Dendritic cell treated with granulocyte-macrophage colony-stimulating factor and Interleukin-4, amounts not matched to agents 40 ng/mL and 50 ng/mL, for 4 days (primary cell): ENCODE results near the gene UBALD1.

Source experiments
- H3K27ac Mint-ChIP-seq: one replicate; pipeline ENCODE4 v1.8.0; 2022; ENCODE audit warnings: mild to moderate bottlenecking, mixed read lengths
- H3K27me3 Mint-ChIP-seq: one replicate; pipeline ENCODE4 v1.8.0; 2022; ENCODE audit warnings: mild to moderate bottlenecking, mixed read lengths
- H3K36me3 Mint-ChIP-seq: one replicate; pipeline ENCODE4 v1.8.0; 2022; ENCODE audit warnings: low read depth, mixed read lengths
- H3K4me1 Mint-ChIP-seq: one replicate; pipeline ENCODE4 v1.8.0; 2022; ENCODE audit warnings: low read depth, mixed read lengths
- H3K4me3 Mint-ChIP-seq: one replicate; pipeline ENCODE4 v1.8.0; 2022; ENCODE audit warnings: mild to moderate bottlenecking, moderate library complexity, mixed read lengths
- H3K9me3 Mint-ChIP-seq: one replicate; pipeline ENCODE4 v1.8.0; 2022; ENCODE audit warnings: mixed read lengths
- intact Hi-C: fragments of 100-400 bp; cut with micrococcal nuclease; formaldehyde crosslinking; loops from one replicate; pipeline ENCODE4 v1.15.0; 2022

The UBALD1 gene

DNA sequence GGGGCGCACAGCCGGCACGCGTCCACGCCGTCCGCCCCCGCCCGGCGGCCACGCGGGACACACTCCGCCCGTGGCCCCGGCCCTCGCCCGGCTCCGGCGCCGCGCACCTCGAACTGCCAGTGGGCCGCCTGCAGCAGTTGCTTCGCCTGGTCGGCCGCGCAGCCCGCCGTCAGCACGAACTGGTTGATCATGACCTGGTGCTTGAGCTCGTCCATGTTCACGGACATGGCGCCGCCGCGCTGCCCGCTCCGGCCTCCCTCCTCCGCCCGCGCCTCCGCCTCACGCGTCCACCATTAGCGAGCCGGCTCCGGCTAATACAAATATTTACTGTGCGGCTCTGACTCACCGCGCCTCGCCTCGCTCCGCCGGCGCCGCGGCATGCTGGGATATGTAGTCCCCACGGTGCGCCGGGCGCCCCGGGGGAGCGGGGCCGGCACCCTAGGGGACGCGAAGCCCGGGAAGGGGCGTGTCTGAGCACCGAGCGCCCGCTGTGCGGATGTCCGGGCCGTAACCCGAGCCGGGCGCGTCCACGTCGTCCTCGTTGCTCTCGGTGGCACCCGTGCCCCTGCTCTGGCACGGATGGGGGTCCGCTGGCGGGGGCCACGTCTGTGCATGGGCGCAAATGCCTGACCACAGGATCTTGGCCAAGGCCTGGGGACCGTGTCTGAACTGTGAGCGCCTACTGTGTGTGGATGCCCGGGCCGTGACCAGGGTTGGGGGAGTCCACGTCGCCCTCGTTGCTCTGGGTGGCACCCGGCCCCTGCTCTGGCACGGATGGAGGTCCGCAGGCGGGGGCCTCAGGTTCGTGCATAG is at the start of gene UBALD1:
TSS of gene UBALD1 (minus strand) at position 318 of the 813 bp plus-strand sequence. CDS start at position 227, 91 bp downstream.
- intact Hi-C loops, result no loop called here
- Mint-ChIP-seq H3K9me3 (no peaks in the 10 kb centered on the region), H3K27ac (peak within 1 kb of the TSS; percentile 98), H3K36me3 (peaks cover 18% of the 10 kb centered on the region), H3K4me1 (peaks cover 61% of the 10 kb centered on the region), H3K27me3 (no peaks in the 10 kb centered on the region), H3K4me3 (peak within 1 kb of the TSS; percentile 81)

- intact Hi-C loops, result loop anchor here (2.0 to 10.0 kb wide), 3 partner anchors 17 to 149 kb away; no protein-coding TSS in a partner anchor
- no peaks in the 10 kb centered on the region for H3K27me3 Mint-ChIP-seq
- H3K27ac Mint-ChIP-seq, result peak overlapping the region; percentile 93
- no peaks in the 10 kb centered on the region for H3K9me3 Mint-ChIP-seq
- H3K4me1 Mint-ChIP-seq, result peaks cover 75% of the 10 kb centered on the region
- H3K4me3 Mint-ChIP-seq, result peak overlapping the region; percentile 77
- peaks cover 61% of the 10 kb centered on the region for H3K36me3 Mint-ChIP-seq
Observed at GRCh38 chr16:4663777-4664465, 49.2 kb upstream of the UBALD1 start.

DNA sequence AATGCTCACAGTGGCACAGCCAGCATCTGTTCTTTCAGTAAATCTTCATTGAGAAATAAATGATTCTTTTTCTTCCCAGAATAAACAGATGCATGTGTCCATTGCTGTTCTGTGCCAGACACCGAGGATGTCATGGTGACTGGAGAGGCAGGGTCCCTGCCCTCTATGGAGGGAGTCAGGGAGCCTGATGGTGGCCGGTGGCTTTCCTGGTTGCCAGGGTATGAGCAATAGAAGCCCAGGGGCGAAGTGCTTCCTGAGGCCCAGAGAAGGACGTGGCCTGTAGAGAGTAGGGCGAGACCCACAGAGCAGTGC is 48.7 kb upstream of the UBALD1 start:
- Mint-ChIP-seq H3K27ac (peak overlapping the region; percentile 93), H3K4me3 (peak overlapping the region; percentile 7), H3K4me1 (peaks cover 80% of the 10 kb centered on the region), H3K9me3 (no peaks in the 10 kb centered on the region), H3K36me3 (peaks cover 66% of the 10 kb centered on the region), H3K27me3 (no peaks in the 10 kb centered on the region)
- intact Hi-C loops, result loop anchor here (5.0 to 10.0 kb wide), 2 partner anchors 36 to 149 kb away; no protein-coding TSS in a partner anchor

- intact Hi-C loops, result loop anchor here (5.0 to 10.0 kb wide), 2 partner anchors 34 to 147 kb away; no protein-coding TSS in a partner anchor
- H3K9me3 Mint-ChIP-seq, result no peaks in the 10 kb centered on the region
- H3K4me3 Mint-ChIP-seq, result no peak overlapping the region
- no peaks in the 10 kb centered on the region for H3K27me3 Mint-ChIP-seq
- H3K4me1 Mint-ChIP-seq, result peaks cover 78% of the 10 kb centered on the region
- peak overlapping the region; percentile 93 for H3K27ac Mint-ChIP-seq
- peaks cover 83% of the 10 kb centered on the region for H3K36me3 Mint-ChIP-seq
Observed at GRCh38 chr16:4661661-4662060, 47.0 kb upstream of the UBALD1 start.

DNA sequence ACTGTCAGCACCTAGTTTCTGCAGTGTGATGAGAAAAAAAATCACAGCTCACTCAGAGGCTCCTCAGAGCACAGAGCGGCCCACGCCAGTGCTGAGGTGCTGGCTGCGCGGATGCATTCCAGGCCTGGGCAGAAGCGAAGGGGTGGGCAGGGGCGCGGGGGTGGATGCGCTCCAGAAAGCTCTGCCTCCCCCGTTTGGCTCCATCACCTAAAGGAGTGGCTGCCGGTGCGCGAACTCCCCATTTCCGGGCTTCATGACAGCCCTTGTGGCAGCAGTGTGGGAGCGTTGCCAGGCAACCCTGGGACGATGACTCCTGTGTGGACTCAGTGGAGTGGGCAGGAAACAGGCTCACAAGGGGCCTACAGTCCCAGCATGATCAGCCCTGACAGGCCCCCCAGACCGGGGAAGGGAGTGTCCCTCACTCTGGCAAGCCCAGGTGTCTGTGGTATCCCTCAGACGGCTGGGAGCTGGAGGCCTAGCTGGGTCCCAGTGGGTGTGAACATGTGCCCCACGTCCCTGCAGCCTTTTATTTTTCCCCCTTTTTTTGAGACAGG is 45.8 kb upstream of the UBALD1 start:
- no peaks in the 10 kb centered on the region for H3K9me3 Mint-ChIP-seq
- intact Hi-C loops, result loop anchor here (5.0 to 10.0 kb wide), 2 partner anchors 33 to 146 kb away; no protein-coding TSS in a partner anchor

GRCh38 chr16:4659363-4660353 is 45.0 kb upstream of the UBALD1 start:
- peak overlapping the region; percentile 93 for H3K27ac Mint-ChIP-seq
- no peaks in the 10 kb centered on the region for H3K27me3 Mint-ChIP-seq
- peaks cover 63% of the 10 kb centered on the region for H3K4me1 Mint-ChIP-seq
- peaks cover 99% of the 10 kb centered on the region for H3K36me3 Mint-ChIP-seq
- no peaks in the 10 kb centered on the region for H3K9me3 Mint-ChIP-seq
- no peak overlapping the region for H3K4me3 Mint-ChIP-seq
- intact Hi-C loops, result loop anchor here (5.0 to 10.0 kb wide), 2 partner anchors 32 to 145 kb away; no protein-coding TSS in a partner anchor

More for the DNA sequence above, 45.8 kb upstream of the UBALD1 start:
- H3K4me1 Mint-ChIP-seq, result peaks cover 69% of the 10 kb centered on the region
- H3K27ac Mint-ChIP-seq, result peak overlapping the region; percentile 93
- no peak overlapping the region for H3K4me3 Mint-ChIP-seq
- no peaks in the 10 kb centered on the region for H3K27me3 Mint-ChIP-seq
- H3K36me3 Mint-ChIP-seq, result peaks cover 95% of the 10 kb centered on the region

DNA sequence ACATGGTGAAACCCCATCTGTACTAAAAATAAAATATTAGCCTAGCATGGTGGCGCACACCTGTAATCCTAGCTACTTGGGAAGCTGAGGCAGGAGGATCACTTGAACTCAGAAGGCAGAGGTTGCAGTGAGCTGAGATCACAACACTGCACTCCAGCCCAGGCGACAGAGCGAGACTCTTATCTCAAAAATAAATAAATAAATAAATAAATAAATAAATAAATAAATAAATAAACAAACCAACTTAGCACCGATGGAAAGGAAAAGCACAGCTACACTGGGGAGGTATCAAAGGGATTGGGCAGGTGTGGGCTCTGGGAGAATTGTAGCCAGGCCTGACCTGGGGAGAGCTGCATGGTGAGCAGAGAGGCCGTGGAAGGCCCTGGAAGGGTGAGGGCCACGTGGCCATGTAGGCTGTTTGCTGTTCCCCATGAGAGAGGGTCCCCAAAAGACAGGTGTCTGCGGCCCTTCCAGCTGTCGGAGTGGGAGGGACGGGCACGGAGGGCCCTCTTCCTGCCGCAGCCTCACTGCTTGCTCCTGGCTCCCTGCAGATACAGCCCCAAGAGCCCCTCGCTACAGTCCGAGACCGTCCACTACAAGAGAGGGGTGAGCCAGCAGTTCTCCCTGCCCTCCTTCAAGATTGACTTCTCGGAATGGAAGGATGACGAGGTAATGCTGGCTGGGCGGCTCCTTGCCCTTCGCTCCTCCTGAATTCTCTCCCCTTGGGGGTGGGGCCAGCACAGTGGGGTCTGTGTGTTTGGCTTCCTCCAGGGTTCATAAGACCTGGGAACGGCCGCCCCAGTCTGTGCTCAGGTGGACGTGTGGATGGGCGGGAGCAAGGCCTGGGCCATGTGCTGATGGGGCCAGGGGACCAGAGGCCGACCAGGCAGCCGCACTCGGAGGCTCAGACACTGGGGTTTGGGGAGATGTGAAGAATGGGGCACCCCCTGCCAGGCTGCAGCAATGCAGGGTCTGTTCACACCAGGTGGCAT is 42.3 kb upstream of the UBALD1 start:
- no peak overlapping the region for H3K4me3 Mint-ChIP-seq
- H3K4me1 Mint-ChIP-seq, result peaks cover 36% of the 10 kb centered on the region
- no peaks in the 10 kb centered on the region for H3K27me3 Mint-ChIP-seq
- no peak overlapping the region for H3K27ac Mint-ChIP-seq
- H3K9me3 Mint-ChIP-seq, result no peaks in the 10 kb centered on the region
- intact Hi-C loops, result no loop called here
- peaks cover 100% of the 10 kb centered on the region for H3K36me3 Mint-ChIP-seq

GRCh38 chr16:4656221-4656620 is 41.5 kb upstream of the UBALD1 start:
- Mint-ChIP-seq H3K27ac (no peak overlapping the region), H3K9me3 (no peaks in the 10 kb centered on the region), H3K4me3 (no peak overlapping the region), H3K27me3 (no peaks in the 10 kb centered on the region), H3K36me3 (peaks cover 100% of the 10 kb centered on the region), H3K4me1 (peaks cover 31% of the 10 kb centered on the region)
- intact Hi-C loops, result no loop called here

DNA sequence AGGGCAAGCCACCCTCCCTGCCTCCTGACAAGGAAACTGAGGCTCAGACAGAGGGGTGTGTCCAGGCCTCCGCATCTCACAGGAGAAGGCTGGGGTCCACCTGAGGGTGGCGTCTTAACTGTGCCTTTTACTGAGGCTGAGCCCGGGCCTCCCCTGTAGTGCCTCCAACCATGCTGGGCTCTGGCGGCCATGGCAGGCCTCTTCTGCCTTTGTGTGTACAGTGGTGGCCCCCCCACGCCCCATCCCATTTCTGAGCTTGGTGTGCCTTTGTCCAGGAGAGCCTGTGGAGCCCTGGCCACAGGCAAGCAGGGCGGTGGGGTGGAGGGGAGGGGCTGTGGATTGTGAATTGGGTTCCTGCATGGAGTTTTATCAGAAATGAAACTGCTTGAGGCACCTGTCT is 41.1 kb upstream of the UBALD1 start:
- Mint-ChIP-seq H3K4me3 (no peak overlapping the region), H3K27ac (no peak overlapping the region), H3K9me3 (no peaks in the 10 kb centered on the region), H3K27me3 (no peaks in the 10 kb centered on the region), H3K36me3 (peaks cover 100% of the 10 kb centered on the region), H3K4me1 (peaks cover 30% of the 10 kb centered on the region)
- intact Hi-C loops, result no loop called here

GRCh38 chr16:4654964-4655590 is 40.4 kb upstream of the UBALD1 start:
- no peak overlapping the region for H3K4me3 Mint-ChIP-seq
- no peak overlapping the region for H3K27ac Mint-ChIP-seq
- peaks cover 30% of the 10 kb centered on the region for H3K4me1 Mint-ChIP-seq
- no peaks in the 10 kb centered on the region for H3K27me3 Mint-ChIP-seq
- no peaks in the 10 kb centered on the region for H3K9me3 Mint-ChIP-seq
- H3K36me3 Mint-ChIP-seq, result peaks cover 100% of the 10 kb centered on the region
- intact Hi-C loops, result no loop called here

DNA sequence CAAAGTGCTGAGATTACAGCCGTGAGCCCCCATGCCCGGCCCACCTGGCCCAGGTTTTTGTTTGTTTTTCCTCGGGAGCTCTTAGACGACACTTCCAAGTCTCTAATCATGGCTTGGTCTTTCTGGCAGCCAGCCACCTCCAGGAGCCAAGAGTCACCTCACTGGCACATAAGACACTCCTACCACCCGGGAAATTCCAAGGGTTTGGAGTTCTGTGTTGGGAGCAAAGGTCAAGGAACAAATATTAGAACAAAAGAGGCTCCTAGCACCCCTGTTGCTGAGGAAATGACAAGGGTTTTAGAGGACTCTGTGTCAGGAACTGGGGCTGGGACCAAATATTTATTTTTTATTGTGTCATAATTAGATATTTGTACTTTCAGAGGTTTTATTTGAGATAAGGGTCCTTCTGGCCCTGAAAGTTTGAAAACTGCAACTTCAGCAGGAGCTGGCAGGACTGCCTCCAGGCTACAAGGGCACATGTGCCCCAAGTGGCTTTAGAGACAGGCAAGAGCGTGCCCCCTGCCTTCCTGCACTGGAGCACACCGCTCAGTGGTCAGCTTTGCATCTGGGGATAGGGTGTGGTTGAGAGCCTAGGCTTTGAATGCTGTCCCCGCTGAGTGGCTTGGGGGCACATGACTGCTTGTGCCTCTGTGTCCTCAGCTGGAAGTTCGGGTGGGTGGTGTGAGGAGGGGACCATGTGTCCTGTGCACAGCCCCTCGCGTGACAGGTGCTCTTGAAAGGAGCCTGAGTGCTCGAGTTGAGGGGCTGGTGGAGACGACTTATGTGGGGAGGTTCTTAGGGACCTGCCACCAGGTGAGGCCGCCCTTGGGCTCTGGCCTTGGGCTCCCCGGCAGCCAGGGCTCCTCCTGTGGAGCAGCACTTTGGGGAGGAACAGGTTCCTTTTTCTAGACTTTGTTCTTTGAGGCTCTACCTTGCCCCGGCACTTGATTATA is 39.6 kb upstream of the UBALD1 start:
- intact Hi-C loops, result no loop called here
- no peaks in the 10 kb centered on the region for H3K9me3 Mint-ChIP-seq
- H3K27me3 Mint-ChIP-seq, result no peaks in the 10 kb centered on the region
- peaks cover 30% of the 10 kb centered on the region for H3K4me1 Mint-ChIP-seq
- no peak overlapping the region for H3K4me3 Mint-ChIP-seq
- peaks cover 100% of the 10 kb centered on the region for H3K36me3 Mint-ChIP-seq
- no peak overlapping the region for H3K27ac Mint-ChIP-seq
